IMR-90 (cell line): Measurements from ENCODE around the gene PELI3. TPM values are rescaled to one million over a fixed set of nuclear protein-coding genes. Genes with fewer than 3 reads are reported as not detected.

Experiments
- ATAC-seq: fragments of 200-7000 bp; cut with Tn5 transposase; 2 replicates; pipeline ENCODE4 v1.9.1; 2020; ENCODE audit warnings: low read depth, mild to moderate bottlenecking, moderate library complexity
- BruUV-seq: library from RNA; stranded (reverse); fragments of 400-500 nt; replicated peaks from 2 replicates; lab custom pipeline; 2021; lab: Mats Ljungman, UMichigan
- CTCF ChIA-PET: fragments of 300-600 bp; formaldehyde crosslinking; extraction: SDS; loops from one replicate; lab custom pipeline; 2021; ENCODE audit warnings: antibody characterized with exemption; lab: Yijun Ruan, JAX
- POLR2A ChIA-PET: fragments of 300-600 bp; sonication (Branson Sonifier 250); formaldehyde crosslinking; loops from one replicate; lab custom pipeline; 2022; ENCODE audit warnings: antibody characterized with exemption; ENCODE audit not compliant: unreplicated experiment; lab: Charles Lee
- DNase-seq: peaks from one replicate; pipeline ENCODE4 v3.0.0; 2013
- H2AFZ ChIP-seq: replicated peaks from 2 replicates; pipeline ENCODE3; 2013; ENCODE audit warnings: low read length, mild to moderate bottlenecking; ENCODE audit not compliant: poor library complexity
- H2AK5ac ChIP-seq: 2 replicates; pipeline ENCODE4 v1.6.1; 2013; ENCODE audit warnings: low read depth, low read length, inconsistent platforms
- H2AK9ac ChIP-seq: replicated peaks from 2 replicates; pipeline ENCODE3; 2013; ENCODE audit warnings: mild to moderate bottlenecking, low read depth, low read length, moderate library complexity; ENCODE audit not compliant: poor library complexity
- H2BK120ac ChIP-seq: 2 replicates; pipeline ENCODE4 v1.6.1; 2013; ENCODE audit warnings: low read depth, low read length, inconsistent platforms
- H2BK15ac ChIP-seq: 3 replicates; pipeline ENCODE4 v1.6.1; 2013; ENCODE audit warnings: low read depth, low read length, inconsistent platforms
- H2BK20ac ChIP-seq: 2 replicates; pipeline ENCODE4 v1.6.1; 2013; ENCODE audit warnings: low read depth, mild to moderate bottlenecking, inconsistent platforms, low read length, moderate library complexity
- H2BK5ac ChIP-seq: 2 replicates; pipeline ENCODE4 v1.6.1; 2013; ENCODE audit warnings: mild to moderate bottlenecking, low read depth, low read length, inconsistent platforms; ENCODE audit not compliant: poor library complexity, severe bottlenecking
- H3K14ac ChIP-seq: replicated peaks from 2 replicates; pipeline ENCODE4 v1.6.1; 2013; ENCODE audit warnings: low read depth, low read length, inconsistent platforms
- H3K18ac ChIP-seq: 2 replicates; pipeline ENCODE4 v1.6.1; 2013; ENCODE audit warnings: low read depth, low read length, control low read depth
- H3K23ac ChIP-seq: 2 replicates; pipeline ENCODE4 v1.6.1; 2013; ENCODE audit warnings: low read depth, low read length, inconsistent platforms
- H3K27ac ChIP-seq: 2 replicates; pipeline ENCODE4 v1.5.1; 2013; ENCODE audit warnings: mild to moderate bottlenecking, control low read depth, low read length; ENCODE audit not compliant: insufficient read depth
- H3K27me3 ChIP-seq: 2 replicates; pipeline ENCODE4 v1.6.1; 2013; ENCODE audit warnings: low read length; ENCODE audit not compliant: control insufficient read depth, insufficient read depth
- H3K36me3 ChIP-seq: 2 replicates; pipeline ENCODE4 v1.6.1; 2013; ENCODE audit warnings: low read length, mixed read lengths; ENCODE audit not compliant: control insufficient read depth, insufficient read depth
- H3K4ac ChIP-seq: 2 replicates; pipeline ENCODE4 v1.6.1; 2013; ENCODE audit warnings: low read depth, low read length, inconsistent platforms
- H3K4me1 ChIP-seq: 2 replicates; pipeline ENCODE4 v1.6.1; 2013; ENCODE audit warnings: low read length, mixed read lengths; ENCODE audit not compliant: control insufficient read depth, insufficient read depth
- H3K4me2 ChIP-seq: 2 replicates; pipeline ENCODE4 v1.6.1; 2013; ENCODE audit warnings: low read depth, mild to moderate bottlenecking, control low read depth, low read length, moderate library complexity
- H3K4me3 ChIP-seq: 2 replicates; pipeline ENCODE4 v1.5.1; 2013; ENCODE audit warnings: low read depth, mild to moderate bottlenecking, control low read depth, low read length, moderate library complexity; ENCODE audit not compliant: insufficient read depth
- H3K56ac ChIP-seq: 2 replicates; pipeline ENCODE4 v1.6.1; 2013; ENCODE audit warnings: low read length, inconsistent platforms; ENCODE audit not compliant: insufficient read depth; ENCODE audit errors: extremely low read depth
- H3K79me1 ChIP-seq, 2 experiments: 2 replicates each; pipeline ENCODE4 v1.6.1; 2013; ENCODE audit warnings: low read length in 2 of 2, inconsistent platforms in 1 of 2, low read depth in 1 of 2
- H3K9ac ChIP-seq: 2 replicates; pipeline ENCODE4 v1.6.1; 2013; ENCODE audit warnings: low read depth, low read length, control low read depth
- H3K9me1 ChIP-seq: 2 replicates; pipeline ENCODE4 v1.6.1; 2013; ENCODE audit warnings: low read length, inconsistent platforms; ENCODE audit not compliant: insufficient read depth
- H3K9me3 ChIP-seq: 2 replicates; pipeline ENCODE4 v1.6.1; 2013; ENCODE audit warnings: low read length; ENCODE audit not compliant: control insufficient read depth, insufficient read depth
- H4K20me1 ChIP-seq: 2 replicates; pipeline ENCODE4 v1.6.1; 2013; ENCODE audit warnings: low read length, inconsistent platforms; ENCODE audit not compliant: insufficient read depth
- H4K5ac ChIP-seq: 2 replicates; pipeline ENCODE4 v1.6.1; 2013; ENCODE audit warnings: mild to moderate bottlenecking, low read depth, low read length, control low read depth
- H4K8ac ChIP-seq, 2 experiments: 2 replicates each; pipeline ENCODE4 v1.6.1; 2013; ENCODE audit warnings: low read depth in 2 of 2, low read length in 2 of 2, control low read depth in 1 of 2, inconsistent platforms in 1 of 2
- H4K91ac ChIP-seq: 2 replicates; pipeline ENCODE4 v1.6.1; 2013; ENCODE audit warnings: low read depth, low read length, inconsistent platforms; ENCODE audit not compliant: insufficient read depth
- BHLHE40 ChIP-seq: fragments of 150-350 bp; IDR thresholded peaks from 2 replicates; pipeline ENCODE4 v1.6.1; 2016; ENCODE audit warnings: mild to moderate bottlenecking, low read depth, low read length
- CTCF ChIP-seq: conservative IDR thresholded peaks from 2 replicates; pipeline ENCODE4 v1.5.1; 2012; ENCODE audit warnings: mild to moderate bottlenecking, low read depth, low read length, improper control_type of control experiment
- FOS ChIP-seq: fragments of 150-350 bp; IDR thresholded peaks from 2 replicates; pipeline ENCODE4 v1.6.1; 2016; ENCODE audit warnings: low read depth, low read length
- MAZ ChIP-seq: IDR thresholded peaks from 2 replicates; pipeline ENCODE4 v1.6.1; 2012; ENCODE audit warnings: low read depth, mild to moderate bottlenecking, low read length, improper control_type of control experiment, moderate library complexity, borderline replicate concordance
- NFE2L2 ChIP-seq: fragments of 150-350 bp; IDR thresholded peaks from 2 replicates; pipeline ENCODE4 v1.6.1; 2016; ENCODE audit warnings: low read depth, mild to moderate bottlenecking, low read length
- RAD21 ChIP-seq: IDR thresholded peaks from 2 replicates; pipeline ENCODE4 v1.6.1; 2012; ENCODE audit warnings: low read length, improper control_type of control experiment
- RCOR1 ChIP-seq: IDR thresholded peaks from 2 replicates; pipeline ENCODE4 v1.6.1; 2012; ENCODE audit warnings: mild to moderate bottlenecking, low read length, improper control_type of control experiment; ENCODE audit not compliant: insufficient replicate concordance
- RFX5 ChIP-seq: IDR thresholded peaks from 2 replicates; pipeline ENCODE4 v1.8.0; 2012; ENCODE audit warnings: low read depth, mild to moderate bottlenecking, low read length, moderate library complexity
- USF2 ChIP-seq: fragments of 150-350 bp; IDR thresholded peaks from 2 replicates; pipeline ENCODE4 v1.6.1; 2017; ENCODE audit warnings: mild to moderate bottlenecking, antibody characterized with exemption, low read length, low read depth
- WGBS, 2 experiments: methylation state at CpG; one replicate each; pipeline versions ENCODE4 v1.1.5 to v1.1.7; 2013; ENCODE audit warnings: missing lambda C conversion rate in 2 of 2; ENCODE audit not compliant: insufficient read length in 1 of 2; ENCODE audit errors: extremely low coverage in 2 of 2; 5-methylcytosine and 5-hydroxymethylcytosine counted together
- dilution Hi-C: fragments of 300-500 bp; cut with HindIII; formaldehyde crosslinking; loops from one replicate; pipeline ENCODE4 v1.14.3; 2018; ENCODE audit warnings: low sequenced_read_pairs; ENCODE audit not compliant: unreplicated experiment
- in situ Hi-C: fragments of 300-500 bp; cut with MboI; formaldehyde crosslinking; loops from 3 replicates; pipeline ENCODE4 v1.14.3; 2019; ENCODE audit warnings: low sequenced_read_pairs, inconsistent platforms, mixed read lengths
- intact Hi-C: fragments of 100-400 bp; cut with micrococcal nuclease; formaldehyde crosslinking; loops from 2 replicates; pipeline ENCODE4 v1.10.0; 2022
- polyA plus RNA-seq, 3 experiments: library from polyadenylated mRNA; depleted of rRNA; stranded (reverse); fragments of >200 nt; gene quantifications; 2 replicates each; pipeline ENCODE4 v1.2.3, GENCODE V29; 2012; ENCODE audit warnings: low replicate concordance in 1 of 3
- total RNA-seq: library from RNA; depleted of rRNA; stranded (reverse); fragments of >200 nt; gene quantifications from 2 replicates; pipeline ENCODE4 v1.2.3, GENCODE V29; 2012

PELI3 gene
- total and polyA plus RNA-seq, 2 of the 4 experiments (the other 2 are of a cell fraction), result 5.0 to 6.3 TPM

DNA sequence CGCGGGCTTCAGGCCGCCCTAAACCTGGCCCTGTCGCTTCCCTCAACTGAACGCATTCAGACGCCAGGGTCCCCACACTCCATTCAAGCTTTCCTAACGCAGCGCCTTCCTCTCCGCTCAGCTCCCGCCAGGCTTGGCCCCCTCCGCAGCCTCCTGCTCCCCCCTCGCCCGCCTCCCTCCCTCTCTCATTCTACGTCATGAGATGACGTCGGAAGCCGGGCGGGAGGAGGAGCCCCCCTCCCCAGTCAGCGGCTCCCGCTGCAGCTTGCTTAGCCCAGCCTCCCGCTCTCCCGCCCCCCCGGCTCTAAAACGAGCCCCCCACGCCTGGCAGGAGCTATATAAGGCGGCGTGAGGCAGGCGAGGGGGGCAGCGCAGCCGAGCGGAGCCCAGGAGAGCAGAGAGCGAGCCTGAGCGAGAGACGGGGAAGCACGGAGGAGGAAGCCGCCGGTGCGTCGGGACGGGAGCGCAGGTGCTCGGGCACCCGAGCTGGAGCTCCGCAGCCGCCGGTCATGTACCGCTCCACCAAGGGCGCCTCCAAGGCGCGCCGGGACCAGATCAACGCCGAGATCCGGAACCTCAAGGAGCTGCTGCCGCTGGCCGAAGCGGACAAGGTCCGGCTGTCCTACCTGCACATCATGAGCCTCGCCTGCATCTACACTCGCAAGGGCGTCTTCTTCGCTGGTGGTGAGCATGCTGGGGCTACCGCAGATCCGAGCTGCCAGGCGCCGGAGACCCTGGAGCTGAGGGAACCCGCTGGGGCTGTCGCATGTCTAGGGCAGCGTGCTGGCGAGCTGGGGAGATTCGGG, 45.8 kb upstream of the PELI3 start, which contains the start of gene NPAS4 (continued):
- TF ChIP-seq RFX5, result no peak

DNA sequence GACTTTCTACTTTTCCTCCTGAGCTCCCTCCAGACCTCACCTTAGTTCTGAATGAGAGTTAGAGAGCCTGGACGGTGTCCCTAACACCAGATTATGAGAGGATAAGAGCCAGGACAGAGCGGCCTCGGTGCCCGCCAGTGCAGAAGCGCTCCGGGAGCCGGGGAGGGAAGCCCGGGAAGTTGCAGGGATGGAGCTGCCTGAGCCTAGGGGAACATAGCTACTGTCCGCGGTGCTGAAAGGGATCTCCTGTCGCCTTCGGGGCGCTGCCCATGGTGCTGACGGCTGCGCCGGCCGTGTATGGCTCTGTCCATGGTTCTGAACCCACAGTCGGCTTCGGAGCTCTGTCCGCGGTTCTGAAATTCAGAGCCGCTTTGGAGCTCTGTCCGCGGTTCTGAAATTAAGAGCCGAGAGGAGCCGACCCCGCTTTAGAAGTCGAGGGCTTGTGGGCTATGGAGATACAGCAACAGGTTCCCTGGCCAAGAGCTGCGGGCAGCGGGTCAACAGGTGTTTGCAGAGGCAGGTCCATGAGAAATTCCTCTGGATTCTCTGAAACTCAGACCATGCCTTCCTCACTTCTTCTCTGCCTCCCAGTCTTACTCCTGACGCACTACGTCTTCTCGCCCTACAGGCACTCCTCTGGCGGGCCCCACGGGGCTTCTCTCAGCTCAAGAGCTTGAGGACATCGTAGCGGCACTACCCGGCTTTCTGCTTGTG, 45.1 kb upstream of the PELI3 start:
- no peak overlapping the region for H4K5ac ChIP-seq
- ChIA-PET POLR2A (no interaction called here), CTCF (interaction anchor here (1.5 kb wide), 1 partner anchor 13 kb away, joined by 8 read pairs; no protein-coding TSS in a partner anchor)
- no peak for TF ChIP-seq RAD21
- no peak for TF ChIP-seq FOS
- 0 out of 2 replicates have a peak, but pooled peaks have one; percentile 33 for TF ChIP-seq BHLHE40
- peak; percentile 70; the same call in 1 of the 2 replicates for TF ChIP-seq MAZ
- no peak for TF ChIP-seq CTCF
- peak; percentile 100 for TF ChIP-seq RCOR1
- TF ChIP-seq NFE2L2, result 0 out of 2 replicates have a peak, but pooled peaks have one; percentile 18
- TF ChIP-seq USF2, result no peak

More for the DNA sequence above, 45.1 kb upstream of the PELI3 start:
- intact Hi-C loops (no loop called here), dilution Hi-C loops (no loop called here), in situ Hi-C loops (no loop called here)
- no peak overlapping the region for H2BK20ac ChIP-seq
- H2AK9ac ChIP-seq, result no peak overlapping the region
- H3K4me1 ChIP-seq, result peaks cover 3% of the 10 kb centered on the region; the same call in 1 of the 2 replicates
- no peak overlapping the region for H3K56ac ChIP-seq
- no peak overlapping the region for H3K27ac ChIP-seq
- H3K79me1 ChIP-seq, result peaks cover 0 to 23% of the 10 kb centered on the region in 2 experiments; a peak in 2 of 4 replicates
- H2BK15ac ChIP-seq, result no peak overlapping the region
- H4K20me1 ChIP-seq, result peaks cover 56% of the 10 kb centered on the region
- 21% methylated on average over 21 of the region's 38 CpGs; no CpG with 5 or more reads in 1 of the 2 experiments for WGBS, 2 experiments
- no peak overlapping the region for H4K91ac ChIP-seq
- peaks cover 19% of the 10 kb centered on the region for H3K9me1 ChIP-seq
- no peak overlapping the region for H2BK5ac ChIP-seq
- ATAC-seq, result peak; percentile 97
- no peak overlapping the region for H2BK120ac ChIP-seq
- peak; percentile 87 for DNase-seq
- H4K8ac ChIP-seq, result no peak overlapping the region
- H2AK5ac ChIP-seq, result no peak overlapping the region
- H2AFZ ChIP-seq, result peak overlapping the region; percentile 60
- H3K18ac ChIP-seq, result no peak overlapping the region
- no TSS peak for BruUV-seq
- no peak overlapping the region for H3K4me2 ChIP-seq
- H3K23ac ChIP-seq, result no peak overlapping the region
- no peak overlapping the region for H3K4me3 ChIP-seq
- peaks cover 6% of the 10 kb centered on the region for H3K27me3 ChIP-seq
- no peak overlapping the region for H3K4ac ChIP-seq
- H3K9ac ChIP-seq, result no peak overlapping the region
- H3K14ac ChIP-seq, result no peak overlapping the region
- no peaks in the 10 kb centered on the region for H3K9me3 ChIP-seq
- peaks cover 3% of the 10 kb centered on the region; the same call in 1 of the 2 replicates for H3K36me3 ChIP-seq
